ENCODE data around the gene MAPK8IP1. TPM values are rescaled to one million over a fixed set of nuclear protein-coding genes. Genes with fewer than 3 reads are reported as not detected.

MAPK8IP1 gene
- total RNA-seq, 1 experiment from 2014 or later: 6.6 TPM

- DNase-seq (ENCODE audit: low read depth): no peak
Observed at GRCh38 chr11:45926001-45926401, 40.5 kb downstream of the MAPK8IP1 start.

DNA sequence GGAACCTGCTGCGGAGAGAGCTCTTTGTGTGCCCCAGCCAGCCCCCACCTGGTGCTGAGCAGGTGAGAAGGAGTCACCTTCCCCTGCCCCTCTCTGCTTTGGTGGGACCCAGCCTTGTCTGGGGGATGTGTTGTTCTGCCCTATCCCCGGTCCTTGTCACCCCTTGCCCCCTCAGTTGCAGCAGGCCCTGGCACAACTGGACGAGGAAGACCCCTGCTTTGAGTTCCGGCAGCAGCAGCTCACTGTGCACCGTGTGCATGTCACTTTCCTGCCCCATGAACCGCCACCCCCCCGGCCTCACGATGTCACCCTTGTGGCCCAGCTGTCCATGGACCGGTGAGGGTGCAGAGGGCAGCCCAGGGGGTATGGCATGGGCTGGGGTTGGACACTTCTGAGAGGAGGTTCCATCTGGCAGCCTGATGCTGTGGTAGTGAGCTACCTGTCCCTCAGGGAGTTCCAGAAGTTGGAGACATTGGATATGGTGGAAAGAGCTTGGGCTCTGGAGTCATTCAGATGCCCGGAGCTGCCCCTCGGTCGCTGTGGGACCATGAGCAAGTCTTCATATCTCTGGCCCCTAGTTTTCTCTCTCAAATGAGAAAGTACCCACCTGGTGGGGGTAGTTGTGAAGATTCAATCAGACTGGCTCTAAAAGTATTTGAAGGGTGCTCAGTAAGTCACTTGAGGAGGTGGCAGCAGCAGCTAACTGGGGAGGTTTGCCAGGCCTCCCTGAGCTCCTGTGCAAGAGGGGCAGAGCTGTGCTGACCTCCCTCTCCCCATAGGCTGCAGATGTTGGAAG is 41.3 kb downstream of the MAPK8IP1 start:
- no peak for DNase-seq (ENCODE audit: low read depth)

GRCh38 chr11:45927332-45927683 is 41.9 kb downstream of the MAPK8IP1 start:
- no peak for DNase-seq (ENCODE audit: low read depth)

GRCh38 chr11:45927684-45928413 is 42.4 kb downstream of the MAPK8IP1 start:
- no peak for DNase-seq (ENCODE audit: low read depth)

DNA sequence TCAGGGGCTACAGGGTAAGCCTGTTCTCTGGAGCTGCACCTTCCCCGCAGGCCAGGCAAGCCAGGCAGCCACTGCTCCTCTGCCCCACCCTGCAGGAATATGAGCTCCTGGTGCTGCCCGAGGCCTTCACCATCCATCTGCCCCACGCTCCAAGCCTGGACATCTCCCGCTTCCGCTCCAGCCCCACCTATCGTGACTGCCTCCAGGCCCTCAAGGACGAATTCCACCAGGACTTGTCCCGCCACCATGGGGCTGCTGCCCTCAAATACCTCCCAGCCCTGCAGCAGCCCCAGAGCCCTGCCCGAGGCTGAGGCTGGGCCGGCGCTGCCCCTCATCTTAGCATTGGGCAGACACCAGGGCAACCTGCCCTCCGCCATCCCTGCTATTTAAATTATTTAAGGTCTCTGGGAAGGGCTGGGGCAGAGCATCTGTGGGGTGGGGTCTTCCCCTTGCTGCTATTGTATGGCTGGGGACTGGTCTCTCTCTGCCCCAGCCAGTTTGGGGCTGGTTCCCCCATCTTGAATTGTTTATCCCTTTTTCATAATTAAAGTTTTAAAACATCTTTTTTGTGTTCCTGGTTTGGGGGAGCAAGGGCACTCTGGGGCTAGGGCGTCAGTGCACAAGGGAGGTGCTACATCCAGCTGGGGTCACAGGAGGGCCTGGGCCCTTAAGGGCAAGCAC is 43.2 kb downstream of the MAPK8IP1 start:
- DNase-seq (ENCODE audit: low read depth): no peak

DNA sequence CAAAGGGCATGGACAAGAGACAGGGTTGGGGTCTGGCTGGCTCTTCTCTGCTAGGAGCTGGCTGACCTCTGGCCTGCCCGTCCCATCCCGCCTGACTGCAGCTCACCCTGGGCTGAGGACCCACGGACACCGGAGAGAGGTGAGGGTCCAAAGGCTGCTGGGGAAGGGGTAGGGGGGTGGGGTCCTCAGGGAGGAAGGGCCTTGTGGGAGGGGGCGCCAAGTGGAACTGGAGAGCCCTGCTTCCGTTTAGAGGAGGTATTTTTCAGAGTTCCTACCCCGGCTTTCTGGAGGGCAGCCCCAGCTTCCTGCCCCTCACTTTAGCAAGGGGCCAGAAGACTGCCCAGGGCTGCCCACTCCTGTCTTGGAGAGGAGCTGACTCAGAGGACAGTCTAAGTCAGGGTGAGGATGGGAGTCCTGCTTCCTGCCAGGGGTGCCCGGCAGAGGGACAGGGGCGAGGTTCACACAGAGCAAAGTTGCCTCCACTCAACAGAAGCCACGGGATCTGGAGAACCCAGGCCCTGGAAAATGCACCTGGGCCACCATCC is 44.1 kb downstream of the MAPK8IP1 start:
- no peak for DNase-seq (ENCODE audit: low read depth)

- no peak for DNase-seq (ENCODE audit: low read depth)
Observed at GRCh38 chr11:45930031-45930794, 44.8 kb downstream of the MAPK8IP1 start.

GRCh38 chr11:45930951-45931570 is 45.6 kb downstream of the MAPK8IP1 start:
- no peak for DNase-seq (ENCODE audit: low read depth)

DNA sequence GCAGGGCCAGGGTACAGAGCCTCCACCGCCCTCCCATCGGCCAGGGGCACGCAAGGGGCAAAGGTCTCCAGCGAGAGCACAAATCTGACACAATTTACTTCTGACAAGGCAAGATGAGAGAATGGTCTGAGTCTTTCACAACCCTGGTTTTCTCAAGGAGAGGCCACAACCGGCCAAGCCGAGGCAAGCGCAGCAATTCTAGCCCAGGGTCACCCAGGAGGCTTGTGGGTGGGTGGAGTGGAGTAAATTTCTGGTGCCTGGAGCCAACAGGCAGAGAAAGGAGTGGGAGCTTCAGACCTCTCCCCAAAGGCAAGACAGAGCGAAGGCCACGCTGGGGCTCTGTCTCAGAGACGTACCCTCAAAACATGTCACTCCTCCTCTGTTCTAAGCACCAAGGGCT is 46.3 kb downstream of the MAPK8IP1 start:
- no peak for DNase-seq (ENCODE audit: low read depth)

DNA sequence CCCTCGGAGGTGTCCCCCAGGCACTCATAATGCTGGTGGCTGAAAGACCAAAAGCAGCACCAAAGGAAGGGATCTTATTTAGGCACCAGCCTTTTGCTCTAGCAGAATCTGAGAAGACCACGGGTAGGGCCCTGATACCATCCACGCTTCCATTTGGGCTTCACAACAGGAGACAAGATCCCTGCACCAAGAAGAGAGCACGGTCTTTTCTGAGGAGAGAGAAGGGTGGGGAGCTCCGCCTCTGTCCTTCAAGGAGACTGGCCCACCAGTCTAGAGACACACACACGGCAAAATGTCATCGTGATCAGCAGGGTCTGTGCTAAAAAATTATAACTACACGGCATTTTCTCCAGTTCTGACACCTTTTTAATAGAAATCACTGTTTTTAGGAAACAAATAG is 46.8 kb downstream of the MAPK8IP1 start:
- no peak for DNase-seq (ENCODE audit: low read depth)

- DNase-seq (ENCODE audit: low read depth): no peak
Observed at GRCh38 chr11:45933131-45933831, 47.8 kb downstream of the MAPK8IP1 start.

DNA sequence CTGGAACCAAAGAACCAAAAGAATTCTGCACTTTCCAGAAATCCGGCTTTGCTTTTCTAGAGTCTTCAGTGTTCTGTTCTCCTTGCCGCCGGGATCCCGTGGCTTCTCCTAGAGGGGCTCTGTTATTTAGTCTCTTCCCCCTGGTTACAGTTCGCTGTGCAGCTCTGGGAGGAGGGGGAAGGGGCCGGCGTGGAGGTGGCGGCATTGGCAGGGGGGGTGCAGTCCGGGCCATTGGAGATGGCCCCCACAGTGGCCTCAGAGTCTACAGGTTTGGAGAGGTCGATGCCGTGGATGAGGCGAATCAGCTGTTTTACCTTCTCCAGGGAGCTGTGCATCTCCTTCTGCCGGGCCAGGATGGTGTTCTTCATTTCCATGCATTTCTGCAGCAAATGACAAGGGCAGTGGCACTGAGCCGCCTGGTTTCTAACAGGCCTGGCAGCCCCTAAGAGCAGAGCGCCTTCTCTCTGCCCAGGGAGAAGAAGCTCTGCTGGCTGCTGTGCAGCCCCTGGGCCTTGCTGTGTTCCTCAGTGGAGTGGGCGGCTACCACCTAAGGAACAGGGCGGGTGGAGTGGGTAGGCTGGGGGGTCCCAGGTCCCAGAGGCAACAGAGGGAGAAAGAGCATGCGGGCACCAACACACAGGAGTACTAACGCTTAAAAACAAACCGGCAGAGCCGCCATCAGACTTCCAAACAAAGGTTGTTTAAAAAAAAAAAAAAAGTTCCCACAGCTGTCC is 48.6 kb downstream of the MAPK8IP1 start:
- DNase-seq (ENCODE audit: low read depth): no peak

- DNase-seq (ENCODE audit: low read depth): no peak
Observed at GRCh38 chr11:45934580-45935318, 49.3 kb downstream of the MAPK8IP1 start.

DNA sequence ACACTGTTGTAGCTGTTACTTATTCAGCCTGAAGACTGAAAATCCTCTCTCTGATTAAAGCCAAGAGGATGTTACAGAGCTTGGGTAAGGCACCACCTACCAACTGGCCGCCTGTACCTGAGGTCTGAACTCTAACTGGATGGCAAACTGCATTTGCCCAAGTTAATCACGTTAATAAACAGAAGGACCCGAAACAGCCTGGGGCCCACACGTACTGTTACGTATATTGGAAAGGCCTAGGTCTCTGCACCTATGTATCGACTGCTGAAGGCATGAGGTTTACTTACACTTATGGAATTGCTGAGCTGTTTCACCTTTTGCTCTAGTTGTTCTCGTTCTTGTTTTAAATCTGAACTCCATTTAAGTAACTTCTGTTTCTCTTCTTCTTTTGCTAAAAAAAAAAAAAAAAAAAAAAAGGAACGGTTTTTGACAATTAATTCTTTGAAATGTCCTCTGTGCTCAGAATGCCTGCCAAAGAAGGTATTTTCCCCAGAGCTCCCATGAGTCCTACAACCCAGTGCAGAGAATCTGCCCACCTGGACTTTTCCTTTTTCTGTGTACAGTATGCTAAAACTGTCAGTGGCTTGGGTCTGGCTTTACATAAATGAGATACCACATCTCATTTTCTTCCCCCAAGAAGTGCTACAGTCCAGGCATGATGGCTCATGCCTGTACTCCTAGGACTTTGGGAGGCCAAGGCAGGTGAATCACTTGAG is 50.1 kb downstream of the MAPK8IP1 start:
- no peak for DNase-seq (ENCODE audit: low read depth)

DNA sequence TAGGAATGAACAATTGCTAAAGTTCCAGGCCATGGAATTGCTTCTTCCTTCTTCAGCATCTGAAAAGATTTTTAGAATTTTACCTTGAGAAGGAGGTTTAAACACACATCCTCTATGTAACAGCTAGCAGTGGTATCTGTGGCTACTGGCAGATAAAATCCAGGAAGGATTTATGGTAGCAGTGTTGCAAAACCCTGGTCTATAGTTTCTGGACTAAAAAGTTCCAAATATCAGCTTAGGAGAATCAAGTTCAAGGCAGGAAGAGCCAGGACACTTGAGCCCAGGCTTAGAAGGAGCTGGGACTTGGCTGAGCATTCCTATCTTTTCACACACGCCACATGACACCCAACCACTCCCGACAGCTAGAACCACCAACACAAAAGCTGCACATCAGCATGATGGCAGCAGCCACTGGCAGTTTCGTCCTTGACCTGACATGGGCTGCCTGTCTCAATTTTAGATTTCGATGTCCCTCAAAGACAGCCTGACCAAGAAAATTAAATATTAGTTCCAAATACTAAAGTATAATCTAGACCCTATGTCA is 51.1 kb downstream of the MAPK8IP1 start:
- DNase-seq (ENCODE audit: low read depth): no peak

DNA sequence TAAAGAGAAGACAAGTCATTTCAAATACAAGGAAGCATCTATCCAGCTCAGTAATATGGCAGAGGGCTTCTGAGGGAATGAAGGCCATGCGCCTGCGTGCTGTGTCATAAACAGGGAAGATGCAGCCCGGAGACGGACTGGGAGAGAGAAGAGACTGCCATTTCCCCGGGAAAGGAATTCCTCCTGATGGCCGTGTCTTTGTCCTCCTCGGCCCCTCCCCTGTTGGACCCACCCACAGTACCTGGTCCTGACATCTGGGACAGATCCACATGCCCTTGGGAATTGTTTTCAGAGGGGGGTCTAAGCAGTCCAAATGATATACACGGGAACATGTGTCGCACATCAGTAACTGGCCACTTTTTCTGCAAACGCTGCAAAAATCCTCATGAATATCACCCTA is 52.5 kb downstream of the MAPK8IP1 start:
- no peak for DNase-seq (ENCODE audit: low read depth)

GRCh38 chr11:45939836-45940235 is 54.4 kb downstream of the MAPK8IP1 start:
- DNase-seq (ENCODE audit: low read depth): no peak

- DNase-seq (ENCODE audit: low read depth): no peak
Observed at GRCh38 chr11:45941285-45941684, 55.8 kb downstream of the MAPK8IP1 start.
